Fibroblast of peridontal ligament (primary cell): ENCODE results near the gene MCF2L.

Experiments used
- DNase-seq: peaks from one replicate; pipeline ENCODE4 v3.0.0-alpha.2; 2010; ENCODE audit errors: extremely low read depth

Gene MCF2L

DNA sequence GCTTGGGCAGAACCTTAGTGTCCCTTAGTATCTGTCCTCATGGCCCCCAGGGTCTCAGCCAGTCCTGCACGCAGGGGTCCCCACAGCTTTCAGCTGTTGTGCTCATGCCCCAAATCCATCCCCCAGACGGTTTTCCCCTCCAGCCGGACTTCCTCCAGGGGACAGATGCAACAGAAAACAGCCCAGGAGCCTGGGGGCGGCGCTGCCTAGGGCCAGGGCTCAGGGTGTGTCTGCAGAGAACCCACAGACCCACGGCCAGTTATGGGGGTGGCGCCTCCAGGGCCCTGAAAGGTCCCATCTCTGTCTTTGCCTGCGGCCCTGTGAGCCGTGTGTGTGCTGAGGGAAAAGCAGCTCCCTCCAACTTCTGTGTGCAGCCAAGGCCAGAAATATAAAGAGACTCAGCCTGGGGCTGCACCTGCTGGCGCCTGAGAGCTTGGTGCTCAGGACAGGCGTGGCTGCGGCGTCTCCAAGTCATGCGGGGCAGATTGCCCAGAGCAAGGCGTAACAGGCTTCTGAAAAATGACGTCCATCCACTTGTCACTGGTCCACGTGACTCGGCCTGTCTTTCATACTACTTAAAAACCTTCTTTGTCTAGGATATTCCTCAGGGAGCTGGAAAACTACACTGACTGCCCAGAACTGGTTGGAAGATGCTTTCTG lies 114.5 kb downstream of the MCF2L start:
- no peak for DNase-seq

DNA sequence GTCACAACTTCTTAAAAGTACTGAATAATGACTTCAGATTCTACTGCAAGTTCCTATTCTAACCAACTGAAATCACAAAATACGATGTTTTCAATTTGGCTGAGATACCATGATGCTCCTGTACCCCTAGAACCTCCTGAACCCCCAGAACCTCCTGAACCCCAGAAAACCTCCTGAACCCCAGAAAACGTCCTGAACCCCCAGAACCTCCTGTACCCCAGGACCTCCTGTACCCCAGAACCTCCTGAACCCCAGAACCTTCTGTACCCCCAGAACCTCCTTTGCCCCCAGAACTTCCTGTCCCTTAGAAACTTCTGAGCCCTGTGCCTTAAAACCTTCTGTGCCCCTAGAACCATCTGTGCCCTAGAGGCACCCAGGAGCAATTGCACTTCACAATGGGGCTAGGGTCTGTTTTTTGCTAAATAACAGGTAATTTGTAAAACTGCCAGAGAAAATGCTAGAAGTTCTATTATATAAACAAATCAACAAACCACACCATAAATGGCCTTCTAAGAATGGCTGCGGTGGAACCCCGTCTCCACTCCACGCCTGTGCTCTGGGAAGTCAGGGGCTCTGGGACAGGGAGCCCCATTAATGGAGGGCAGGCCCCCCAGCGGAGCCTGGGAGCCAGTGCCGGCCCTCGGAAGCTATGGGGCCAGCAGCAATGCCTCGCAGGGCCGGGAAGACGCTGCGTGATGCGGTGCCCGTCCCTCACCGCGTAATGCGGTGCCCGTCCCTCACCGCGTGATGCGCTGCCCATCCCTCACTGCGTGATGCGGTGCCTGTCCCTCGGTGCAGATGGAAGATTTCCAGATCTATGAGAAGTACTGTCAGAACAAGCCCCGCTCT lies 115.3 kb downstream of the MCF2L start:
- no peak for DNase-seq

DNA sequence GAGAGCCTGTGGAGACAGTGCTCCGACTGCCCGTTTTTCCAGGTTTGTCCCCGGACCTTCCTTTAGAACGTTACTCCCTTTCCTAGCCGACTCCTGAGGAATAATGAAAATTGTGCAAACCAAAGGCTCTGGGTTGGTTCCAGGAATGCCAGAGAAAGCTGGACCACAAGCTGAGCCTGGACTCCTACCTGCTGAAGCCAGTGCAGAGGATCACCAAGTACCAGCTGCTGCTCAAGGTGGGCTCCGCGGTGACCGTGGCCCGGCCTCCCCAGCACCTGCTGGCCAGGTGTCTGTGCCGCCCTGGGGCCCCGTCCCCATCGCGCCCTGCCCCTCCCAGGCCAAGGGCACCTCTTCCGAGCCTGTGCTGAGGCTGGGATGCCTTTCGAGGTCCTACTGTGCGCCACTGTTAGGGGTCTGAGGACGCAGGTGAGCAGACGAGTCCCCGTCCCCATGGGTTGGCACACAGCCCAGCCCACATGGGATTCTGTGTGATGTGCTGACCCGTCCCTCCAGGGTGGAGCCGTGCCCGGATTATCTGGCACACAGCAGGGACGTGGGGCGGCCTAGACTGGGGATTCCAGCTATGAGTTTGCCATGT lies 116.0 kb downstream of the MCF2L start:
- no peak for DNase-seq

DNA sequence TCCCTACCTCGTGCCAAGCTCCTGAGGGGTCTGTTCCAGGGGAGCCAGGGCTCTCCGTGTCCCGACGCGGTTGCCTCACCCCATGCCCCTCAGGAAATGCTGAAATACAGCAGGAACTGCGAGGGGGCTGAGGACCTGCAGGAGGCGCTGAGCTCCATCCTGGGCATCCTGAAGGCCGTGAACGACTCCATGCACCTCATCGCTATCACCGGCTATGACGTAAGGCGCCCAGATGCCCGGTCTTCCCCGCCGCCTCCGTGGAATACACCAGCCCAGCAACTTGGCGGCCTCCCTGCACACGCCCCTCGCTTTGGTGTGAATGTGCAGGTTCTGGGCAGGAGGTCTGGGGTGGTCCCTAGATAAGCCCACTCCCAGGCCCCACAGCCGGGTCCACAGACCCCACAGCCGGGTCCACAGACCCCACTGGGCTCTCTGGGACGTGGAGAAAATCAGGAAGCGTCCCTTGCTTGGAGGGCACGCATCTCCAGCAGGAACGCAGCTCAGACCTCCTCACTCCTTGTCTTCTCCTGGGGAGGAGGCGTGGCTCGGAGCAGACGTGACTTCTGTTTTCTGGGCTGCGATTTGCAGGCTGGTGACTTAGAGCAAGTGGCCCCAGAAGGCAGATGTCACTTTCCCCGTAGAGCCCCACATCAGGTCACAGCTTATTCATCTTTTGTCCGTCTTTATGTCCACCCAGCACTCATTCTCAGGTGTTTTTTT lies 117.2 kb downstream of the MCF2L start:
- no peak for DNase-seq

DNA sequence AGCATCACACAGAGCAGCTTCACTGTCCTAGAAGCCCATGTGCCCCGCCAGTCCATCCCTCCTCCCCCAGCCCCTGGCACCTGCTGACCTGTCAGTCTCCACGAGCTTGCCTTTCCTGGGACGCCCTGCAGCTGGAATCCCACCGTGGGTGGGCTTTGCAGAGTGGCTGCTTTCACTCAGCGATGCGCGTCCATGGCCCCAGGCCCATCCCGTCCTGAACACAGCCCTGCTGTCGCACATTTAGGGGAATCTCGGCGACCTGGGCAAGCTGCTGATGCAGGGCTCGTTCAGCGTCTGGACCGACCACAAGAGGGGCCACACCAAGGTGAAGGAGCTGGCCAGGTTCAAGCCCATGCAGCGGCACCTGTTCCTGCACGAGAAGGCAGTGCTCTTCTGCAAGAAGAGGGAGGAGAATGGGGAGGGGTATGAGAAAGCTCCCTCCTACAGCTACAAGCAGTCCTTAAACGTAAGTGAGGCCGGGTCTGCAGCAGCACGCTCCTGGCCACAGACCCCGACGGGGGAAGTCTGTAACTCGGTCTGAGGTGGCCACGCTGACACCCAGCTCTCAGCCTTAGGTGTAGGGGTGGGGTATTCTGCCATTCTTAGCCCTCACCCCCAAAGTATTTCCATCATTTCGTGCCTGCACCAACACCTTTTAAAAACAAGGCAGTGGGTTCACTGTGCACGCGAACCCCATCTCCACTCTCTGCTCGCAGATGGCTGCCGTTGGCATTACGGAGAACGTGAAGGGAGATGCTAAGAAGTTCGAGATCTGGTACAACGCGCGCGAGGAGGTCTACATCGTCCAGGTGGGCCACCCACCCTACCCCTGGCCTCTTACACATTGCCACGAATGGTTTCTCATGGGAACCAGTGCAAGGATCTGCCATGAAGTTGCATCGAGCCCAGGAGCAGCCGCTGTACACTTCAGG lies 118.2 kb downstream of the MCF2L start:
- DNase-seq = no peak

DNA sequence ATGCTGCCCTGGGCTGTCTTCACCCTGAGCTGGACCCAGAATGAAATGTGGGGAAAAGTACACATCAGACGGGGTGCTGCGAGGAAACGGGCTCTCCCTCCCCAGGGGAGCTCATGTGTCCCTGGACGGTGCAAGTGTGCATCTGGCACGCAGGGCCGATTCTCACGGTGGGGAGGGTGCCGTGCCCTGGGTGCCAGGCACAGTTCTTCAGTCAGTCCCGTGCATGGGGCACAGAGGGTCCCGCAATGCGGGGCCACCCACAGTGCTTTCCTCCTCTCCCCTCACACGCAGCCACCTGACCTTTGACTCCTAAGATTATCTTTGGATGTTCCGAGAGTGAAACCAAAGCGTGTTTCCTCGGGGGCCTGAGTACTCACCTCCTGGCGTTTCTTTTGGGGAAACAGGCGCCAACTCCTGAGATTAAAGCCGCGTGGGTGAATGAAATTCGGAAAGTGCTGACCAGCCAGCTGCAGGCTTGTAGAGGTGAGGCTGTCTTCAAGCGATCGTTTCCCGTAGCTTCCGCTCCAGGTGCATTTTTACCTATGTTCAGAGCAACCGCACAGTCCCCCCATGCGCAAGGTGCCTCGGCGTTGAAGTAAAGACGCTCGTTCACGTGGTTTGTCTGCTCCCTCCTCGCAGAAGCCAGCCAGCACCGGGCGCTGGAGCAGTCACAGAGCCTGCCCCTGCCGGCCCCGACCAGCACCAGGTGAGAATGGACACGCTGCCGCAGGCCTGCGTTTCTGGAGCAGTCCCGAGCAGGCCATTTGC lies 119.1 kb downstream of the MCF2L start:
- DNase-seq = no peak

DNA sequence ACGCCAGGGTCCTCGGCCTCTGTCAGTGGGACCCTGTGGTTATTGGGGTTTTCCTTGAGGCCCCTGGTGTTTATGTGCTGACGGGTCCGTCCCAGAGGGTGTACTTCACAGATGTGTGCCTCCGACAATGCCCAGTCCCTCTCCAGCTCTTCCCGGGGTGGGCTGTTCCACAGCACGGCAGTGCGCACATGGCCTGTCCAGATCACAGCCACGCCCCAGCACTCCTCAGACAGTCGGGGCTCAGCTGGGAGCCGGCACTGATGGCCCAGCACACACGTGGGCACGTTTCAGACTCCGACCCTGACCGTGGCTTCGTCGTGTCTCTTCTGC lies 119.6 kb downstream of the MCF2L start:
- DNase-seq = no peak

DNA sequence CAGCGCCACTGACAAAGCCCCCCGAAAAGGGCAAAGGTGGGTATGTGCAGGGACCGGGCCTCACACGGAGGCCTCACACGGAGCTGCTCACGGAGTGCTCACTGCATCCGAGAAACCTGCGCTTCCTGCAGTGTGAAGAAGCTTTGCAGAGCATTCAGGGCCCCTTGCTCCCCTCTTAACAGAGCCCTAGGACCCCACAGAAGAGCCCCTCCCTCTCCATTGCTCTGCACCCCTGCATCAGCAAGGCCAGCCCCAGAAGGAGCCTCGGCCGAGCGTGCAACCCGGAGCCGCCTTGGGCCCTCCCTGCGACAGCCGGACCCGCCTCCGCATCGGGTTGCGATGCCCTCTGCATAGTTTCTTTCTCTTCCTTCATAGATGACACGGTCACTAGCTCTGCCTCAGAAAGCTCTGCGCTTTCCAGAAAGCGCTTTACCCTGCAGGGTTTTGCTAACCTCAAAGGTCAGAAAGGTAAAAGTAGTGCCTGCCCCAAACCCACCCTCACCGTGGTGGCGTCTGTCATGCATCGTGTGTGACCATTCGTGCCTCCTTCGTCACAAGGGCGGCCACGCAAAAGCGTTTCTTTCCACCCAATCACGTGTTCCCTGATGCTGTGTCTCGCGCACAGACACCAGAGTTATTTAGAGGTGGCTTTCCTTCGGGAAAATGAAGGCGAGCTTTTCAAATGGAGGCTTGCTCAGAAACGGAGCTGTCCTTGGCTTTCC lies 120.8 kb downstream of the MCF2L start:
- DNase-seq = no peak

DNA sequence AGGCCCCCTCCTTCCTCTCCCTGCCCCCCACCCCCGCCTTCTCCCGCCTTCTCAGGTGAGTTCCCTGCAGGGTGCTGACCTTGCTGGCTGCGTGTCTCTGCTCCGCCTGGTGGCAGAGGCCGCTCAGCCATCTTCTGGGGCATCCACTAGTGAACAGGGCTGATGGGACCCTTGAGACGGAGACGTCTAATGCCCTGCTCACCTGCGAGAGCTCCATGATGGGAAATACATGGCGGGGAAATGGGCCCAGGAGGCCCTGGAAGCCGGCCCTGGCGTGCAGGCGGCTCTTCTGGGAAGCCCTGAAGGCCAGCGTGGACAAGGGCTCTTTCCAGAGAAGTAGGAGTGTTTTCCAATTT lies 121.4 kb downstream of the MCF2L start:
- DNase-seq = no peak

DNA sequence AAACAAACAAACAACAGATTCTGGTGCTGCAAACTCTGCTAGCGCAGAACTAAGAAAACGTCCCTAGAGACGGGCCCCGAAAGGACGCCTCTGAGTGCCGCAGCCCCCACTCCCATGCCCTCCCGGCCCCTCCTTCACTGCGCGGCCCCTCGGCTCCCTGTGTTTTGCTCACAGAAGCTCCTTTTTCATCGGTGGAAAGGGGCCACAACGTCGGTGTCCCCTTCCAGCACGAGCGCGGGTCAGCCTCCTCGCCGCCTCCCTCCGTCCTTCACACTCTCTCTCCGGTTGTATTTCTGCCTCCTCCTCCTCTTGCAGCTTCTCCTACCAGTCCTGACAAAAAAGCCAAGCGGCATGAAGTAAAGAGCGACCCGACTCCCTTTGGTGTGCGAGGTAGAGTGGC lies 121.8 kb downstream of the MCF2L start:
- DNase-seq = no peak

DNA sequence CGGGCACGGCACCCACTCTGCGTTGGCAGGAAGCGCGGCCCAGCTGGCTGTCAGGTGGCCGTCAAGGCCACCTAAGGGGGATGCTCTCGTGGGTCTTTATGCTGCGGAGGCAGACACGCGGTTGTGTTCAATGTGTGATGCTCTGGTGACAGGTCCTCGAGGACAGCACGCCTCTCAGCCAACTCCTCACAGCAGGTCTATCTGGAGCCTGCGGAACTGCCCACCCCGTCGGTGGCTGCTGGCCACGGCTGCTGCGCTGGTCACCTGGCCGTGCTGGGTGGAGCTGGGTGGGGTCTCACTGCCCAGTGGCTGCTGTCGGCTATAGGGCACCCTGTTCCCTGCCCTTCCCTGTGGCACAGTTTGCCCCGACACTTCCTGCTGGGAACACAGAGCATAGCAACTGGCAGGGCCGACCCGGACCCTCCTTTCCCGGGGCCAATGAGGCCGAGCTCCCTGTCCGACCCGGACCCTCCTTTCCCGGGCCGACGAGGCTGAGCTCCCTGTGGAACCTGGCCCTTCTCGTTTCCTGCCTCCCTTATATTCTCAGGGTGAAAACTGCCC lies 122.3 kb downstream of the MCF2L start:
- DNase-seq = no peak

DNA sequence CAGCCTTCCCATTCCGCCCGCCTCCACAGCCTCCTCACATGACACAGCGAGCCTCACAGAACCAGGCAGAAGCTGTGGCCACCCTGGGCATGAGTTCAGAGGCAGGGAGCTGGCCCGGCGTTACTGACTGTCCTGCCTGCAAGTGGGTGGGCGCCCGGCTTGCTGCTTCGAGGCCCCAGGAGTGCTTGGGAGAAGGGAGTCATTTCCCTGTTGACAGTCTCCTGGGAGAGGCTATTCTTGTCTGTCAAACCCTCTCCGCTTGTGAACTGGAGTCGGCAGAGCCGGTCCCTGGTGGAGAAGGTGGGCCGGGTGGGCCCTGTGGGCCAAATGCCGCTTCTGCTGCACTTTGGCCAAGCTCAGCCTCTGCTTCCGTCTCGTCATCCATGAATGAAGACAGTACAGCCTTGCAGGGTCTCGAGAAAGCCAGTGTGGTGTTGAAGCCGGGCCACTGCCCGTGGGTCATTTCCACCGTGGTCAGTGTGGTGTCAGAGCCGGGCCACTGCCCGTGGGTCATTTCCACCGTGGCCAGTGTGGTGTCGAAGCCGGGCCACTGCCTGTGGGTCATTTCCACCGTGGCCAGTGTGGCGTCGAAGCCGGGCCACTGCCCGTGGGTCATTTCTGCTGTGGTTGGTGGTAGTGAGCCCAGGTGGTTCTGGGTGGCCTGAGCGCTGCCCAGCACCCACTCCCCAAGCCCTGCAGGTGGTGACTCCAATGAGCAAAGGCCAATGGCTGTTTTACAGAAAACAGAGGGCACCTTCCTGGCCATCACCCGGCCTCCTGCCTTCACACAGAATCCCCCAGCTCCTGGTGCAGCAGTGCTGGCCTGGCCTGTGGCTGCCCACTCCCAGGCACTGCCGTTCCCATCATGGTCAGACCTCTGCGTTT lies 123.1 kb downstream of the MCF2L start:
- DNase-seq = no peak

DNA sequence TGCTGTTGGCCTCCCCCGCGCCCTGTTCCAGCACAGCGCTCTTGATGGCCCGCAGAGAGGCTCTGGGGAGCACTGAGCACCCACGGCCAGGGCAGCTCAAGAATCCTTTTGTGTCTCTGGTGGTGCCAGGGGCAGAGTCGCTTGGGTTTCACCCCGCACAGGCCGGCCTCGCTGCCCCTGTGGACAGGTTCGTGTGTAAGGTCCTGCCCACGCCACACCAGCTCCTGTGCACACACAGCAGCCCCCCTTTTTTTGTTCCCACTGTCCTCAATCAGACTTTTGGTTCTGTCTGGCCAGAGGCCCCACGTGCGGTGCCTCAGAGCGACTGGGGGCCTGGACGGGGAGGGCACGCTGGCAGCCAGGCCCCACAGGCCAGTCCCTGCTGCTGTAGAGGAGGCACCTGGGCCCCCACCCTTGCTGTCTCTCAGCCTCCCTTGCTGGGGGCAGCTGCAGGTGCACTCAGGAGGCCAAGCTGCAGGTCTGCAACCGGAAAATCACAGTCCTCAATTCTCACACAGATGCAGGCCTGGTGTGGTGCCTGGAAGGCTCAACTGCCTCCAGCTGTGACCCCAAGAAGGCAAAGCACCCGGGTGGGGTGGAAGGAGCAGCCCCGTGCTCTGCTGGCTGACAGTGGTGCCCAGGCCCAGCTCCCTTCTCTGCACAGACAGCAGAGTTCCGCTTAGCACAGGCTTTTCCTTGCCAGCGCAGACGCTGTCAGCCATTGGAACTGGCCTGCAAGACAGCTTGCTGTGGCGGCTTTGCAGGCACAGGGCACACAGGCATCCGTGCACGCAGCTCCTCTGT lies 124.0 kb downstream of the MCF2L start:
- no peak for DNase-seq

DNA sequence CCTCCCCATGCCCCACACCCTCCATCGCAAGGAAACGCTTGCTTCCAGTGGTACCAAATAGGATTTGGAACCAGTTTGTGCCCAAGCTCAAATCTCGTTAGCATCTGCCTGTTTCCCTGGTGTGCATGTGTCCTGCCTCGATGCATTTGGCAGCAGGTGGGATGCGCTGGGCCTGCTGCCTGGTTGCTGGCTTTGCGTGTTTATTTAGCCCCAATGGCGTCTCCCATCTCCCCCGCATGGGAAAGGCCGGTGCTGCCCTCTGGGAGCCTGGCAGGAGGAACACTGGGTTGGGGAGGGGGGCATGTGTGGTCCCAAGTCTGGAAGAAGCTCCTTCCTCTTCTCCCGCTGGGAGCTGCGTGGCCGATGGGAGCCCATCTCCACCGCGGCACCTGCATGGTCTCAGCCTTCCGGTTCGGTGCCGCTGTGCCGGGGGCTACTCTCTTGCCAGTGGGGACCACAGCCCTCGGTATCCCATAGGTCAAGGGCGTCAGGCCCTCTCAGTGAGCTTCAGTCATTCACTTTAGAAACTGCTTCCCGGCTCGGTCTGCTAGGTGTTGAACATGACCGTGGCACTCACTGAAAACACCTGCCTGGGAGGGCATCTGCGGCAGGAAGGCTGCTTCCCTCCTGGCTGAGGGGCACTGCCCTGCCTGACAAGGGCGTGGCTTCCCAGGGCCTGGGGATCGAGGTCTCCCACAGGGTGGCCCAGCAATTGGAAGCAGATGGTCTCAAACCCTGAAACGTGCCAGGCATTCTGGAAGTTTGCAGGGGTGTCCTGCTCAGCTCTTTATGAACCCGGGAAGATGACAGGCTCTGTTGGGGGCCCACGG lies 124.8 kb downstream of the MCF2L start:
- no peak for DNase-seq

DNA sequence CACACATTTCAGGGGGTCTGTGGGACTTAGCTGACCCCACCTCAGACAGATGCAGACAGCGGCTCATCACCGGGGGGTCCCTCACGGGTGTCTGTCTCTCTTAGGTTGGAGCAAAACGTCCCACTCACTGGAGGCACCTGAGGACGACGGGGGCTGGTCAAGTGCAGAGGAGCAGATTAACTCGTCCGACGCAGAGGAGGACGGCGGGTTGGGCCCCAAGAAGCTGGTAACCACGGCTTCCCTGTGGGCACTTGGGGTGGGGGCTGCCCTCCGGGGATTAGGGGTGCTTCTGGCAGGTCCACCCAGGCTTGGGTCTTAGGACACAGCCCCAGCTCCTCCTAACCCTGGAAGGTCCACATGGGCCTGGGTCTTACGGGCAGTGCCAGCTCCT lies 125.4 kb downstream of the MCF2L start:
- DNase-seq = no peak

DNA sequence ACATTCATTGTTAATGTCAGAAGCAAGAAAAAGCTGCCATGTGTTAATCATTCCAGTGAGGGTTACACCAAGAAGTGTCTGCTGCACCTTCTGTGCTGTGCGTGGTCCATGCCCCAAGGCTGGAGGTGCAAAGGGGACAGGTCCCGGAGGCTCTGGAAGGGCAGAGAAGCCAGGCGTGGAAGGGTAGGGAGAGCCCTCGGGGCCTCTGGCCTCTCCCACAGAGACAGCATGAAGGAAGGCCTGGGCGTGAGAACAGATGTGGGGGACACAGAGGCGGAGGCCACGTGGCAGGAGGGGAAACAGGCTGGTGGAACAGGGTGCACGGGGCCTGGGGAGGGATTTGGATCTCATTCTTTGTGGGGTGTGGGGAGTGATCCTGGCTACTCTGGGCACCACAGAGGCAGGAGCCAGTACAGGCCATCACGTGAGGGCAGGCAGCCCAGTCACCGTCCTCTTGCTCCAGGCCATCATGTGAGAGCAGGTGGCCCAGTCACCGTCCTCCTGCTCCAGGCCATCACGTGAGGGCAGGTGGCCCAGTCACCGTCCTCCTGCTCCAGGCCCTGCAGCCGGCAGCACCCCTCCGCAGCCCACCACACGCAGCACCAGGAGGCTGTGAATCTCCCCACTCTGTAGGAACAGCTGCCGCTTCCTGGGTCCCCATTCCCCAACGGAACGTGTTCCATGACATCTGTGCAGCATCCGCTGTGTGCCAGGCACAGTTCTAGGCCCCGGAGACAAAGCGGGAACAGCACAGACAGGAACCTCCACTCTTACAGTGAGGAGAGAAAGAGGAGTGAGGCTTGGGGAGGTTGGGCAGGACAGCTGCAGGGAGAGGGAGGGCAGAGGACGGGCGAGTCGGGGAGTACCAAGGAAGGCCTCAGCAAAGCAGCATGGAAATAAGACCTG lies 126.4 kb downstream of the MCF2L start:
- no peak for DNase-seq
